ENCODE data around the gene TSSK3. TPM values are rescaled to one million over a fixed set of nuclear protein-coding genes. Genes with fewer than 3 reads are reported as not detected.

TSSK3 gene
- total and polyA plus RNA-seq, 2 experiments from 2014 or later = not detected

GRCh38 chr1:32330558-32331151, 31.7 kb upstream of the TSSK3 start:
- no peak overlapping the region for H3K4me3 ChIP-seq
- no peak overlapping the region for H3K4me2 ChIP-seq
- H3K27ac Mint-ChIP-seq = no peak overlapping the region
- H3K27me3 ChIP-seq (ENCODE audit: insufficient read depth) = no peaks in the 10 kb centered on the region
- DNase-seq (ENCODE audit: low spot score) (no peak), ATAC-seq (no peak)
- peaks cover 35% of the 10 kb centered on the region for H3F3A ChIP-seq (replicated peaks; ENCODE audit: low read depth)
- peaks cover 26% of the 10 kb centered on the region for H3K4me1 ChIP-seq (ENCODE audit: insufficient read depth)
- H3K27ac ChIP-seq (ENCODE audit: low read depth) = no peak overlapping the region
- H3K36me3 Mint-ChIP-seq (ENCODE audit: low read depth) = peaks cover 82% of the 10 kb centered on the region
- H3K79me2 ChIP-seq (replicated peaks; ENCODE audit: insufficient read depth) = peaks cover 18% of the 10 kb centered on the region
- peaks cover 9% of the 10 kb centered on the region for H3K36me3 ChIP-seq (ENCODE audit: insufficient read depth)
- H2AFZ ChIP-seq = no peak overlapping the region
- H3K9me2 ChIP-seq (ENCODE audit: insufficient read depth) = no peaks in the 10 kb centered on the region
- H3K4me1 Mint-ChIP-seq = peaks cover 32% of the 10 kb centered on the region
- H3K27me3 Mint-ChIP-seq (ENCODE audit: insufficient read depth, low read depth, poor library complexity) = peaks cover 36% of the 10 kb centered on the region
- no peak overlapping the region; the same call in 2 of the 3 replicates for H3K4me3 Mint-ChIP-seq
- H4K20me1 ChIP-seq (replicated peaks; ENCODE audit: insufficient read depth) = peaks cover 40% of the 10 kb centered on the region
- TF ChIP-seq CREB1 (CRISPR knock-in tag; IDR thresholded peaks at IDR 0.05; ENCODE audit: low read depth) (no peak), ZNF331 (CRISPR knock-in tag; IDR thresholded peaks at IDR 0.05; ENCODE audit: low read depth) (no peak), ZNF114 (CRISPR knock-in tag; IDR thresholded peaks at IDR 0.05) (no peak), ETS1 (IDR thresholded peaks at IDR 0.05) (no peak), EZH2 (IDR thresholded peaks at IDR 0.05; ENCODE audit: low read depth, unreplicated experiment) (no peak), JUNB (IDR thresholded peaks at IDR 0.05; ENCODE audit: unreplicated experiment) (no peak), REST (IDR thresholded peaks at IDR 0.05; ENCODE audit: unreplicated experiment) (no peak), POLR2AphosphoS5 (IDR thresholded peaks at IDR 0.05; ENCODE audit: low read depth) (no peak), NANOG (IDR thresholded peaks at IDR 0.05; ENCODE audit: borderline replicate concordance) (no peak), STAT1 (IDR thresholded peaks at IDR 0.05; ENCODE audit: unreplicated experiment) (no peak), EZH2phosphoT487 (IDR thresholded peaks at IDR 0.05; ENCODE audit: unreplicated experiment) (no peak)
- TF ChIP-seq, protein P1, sequence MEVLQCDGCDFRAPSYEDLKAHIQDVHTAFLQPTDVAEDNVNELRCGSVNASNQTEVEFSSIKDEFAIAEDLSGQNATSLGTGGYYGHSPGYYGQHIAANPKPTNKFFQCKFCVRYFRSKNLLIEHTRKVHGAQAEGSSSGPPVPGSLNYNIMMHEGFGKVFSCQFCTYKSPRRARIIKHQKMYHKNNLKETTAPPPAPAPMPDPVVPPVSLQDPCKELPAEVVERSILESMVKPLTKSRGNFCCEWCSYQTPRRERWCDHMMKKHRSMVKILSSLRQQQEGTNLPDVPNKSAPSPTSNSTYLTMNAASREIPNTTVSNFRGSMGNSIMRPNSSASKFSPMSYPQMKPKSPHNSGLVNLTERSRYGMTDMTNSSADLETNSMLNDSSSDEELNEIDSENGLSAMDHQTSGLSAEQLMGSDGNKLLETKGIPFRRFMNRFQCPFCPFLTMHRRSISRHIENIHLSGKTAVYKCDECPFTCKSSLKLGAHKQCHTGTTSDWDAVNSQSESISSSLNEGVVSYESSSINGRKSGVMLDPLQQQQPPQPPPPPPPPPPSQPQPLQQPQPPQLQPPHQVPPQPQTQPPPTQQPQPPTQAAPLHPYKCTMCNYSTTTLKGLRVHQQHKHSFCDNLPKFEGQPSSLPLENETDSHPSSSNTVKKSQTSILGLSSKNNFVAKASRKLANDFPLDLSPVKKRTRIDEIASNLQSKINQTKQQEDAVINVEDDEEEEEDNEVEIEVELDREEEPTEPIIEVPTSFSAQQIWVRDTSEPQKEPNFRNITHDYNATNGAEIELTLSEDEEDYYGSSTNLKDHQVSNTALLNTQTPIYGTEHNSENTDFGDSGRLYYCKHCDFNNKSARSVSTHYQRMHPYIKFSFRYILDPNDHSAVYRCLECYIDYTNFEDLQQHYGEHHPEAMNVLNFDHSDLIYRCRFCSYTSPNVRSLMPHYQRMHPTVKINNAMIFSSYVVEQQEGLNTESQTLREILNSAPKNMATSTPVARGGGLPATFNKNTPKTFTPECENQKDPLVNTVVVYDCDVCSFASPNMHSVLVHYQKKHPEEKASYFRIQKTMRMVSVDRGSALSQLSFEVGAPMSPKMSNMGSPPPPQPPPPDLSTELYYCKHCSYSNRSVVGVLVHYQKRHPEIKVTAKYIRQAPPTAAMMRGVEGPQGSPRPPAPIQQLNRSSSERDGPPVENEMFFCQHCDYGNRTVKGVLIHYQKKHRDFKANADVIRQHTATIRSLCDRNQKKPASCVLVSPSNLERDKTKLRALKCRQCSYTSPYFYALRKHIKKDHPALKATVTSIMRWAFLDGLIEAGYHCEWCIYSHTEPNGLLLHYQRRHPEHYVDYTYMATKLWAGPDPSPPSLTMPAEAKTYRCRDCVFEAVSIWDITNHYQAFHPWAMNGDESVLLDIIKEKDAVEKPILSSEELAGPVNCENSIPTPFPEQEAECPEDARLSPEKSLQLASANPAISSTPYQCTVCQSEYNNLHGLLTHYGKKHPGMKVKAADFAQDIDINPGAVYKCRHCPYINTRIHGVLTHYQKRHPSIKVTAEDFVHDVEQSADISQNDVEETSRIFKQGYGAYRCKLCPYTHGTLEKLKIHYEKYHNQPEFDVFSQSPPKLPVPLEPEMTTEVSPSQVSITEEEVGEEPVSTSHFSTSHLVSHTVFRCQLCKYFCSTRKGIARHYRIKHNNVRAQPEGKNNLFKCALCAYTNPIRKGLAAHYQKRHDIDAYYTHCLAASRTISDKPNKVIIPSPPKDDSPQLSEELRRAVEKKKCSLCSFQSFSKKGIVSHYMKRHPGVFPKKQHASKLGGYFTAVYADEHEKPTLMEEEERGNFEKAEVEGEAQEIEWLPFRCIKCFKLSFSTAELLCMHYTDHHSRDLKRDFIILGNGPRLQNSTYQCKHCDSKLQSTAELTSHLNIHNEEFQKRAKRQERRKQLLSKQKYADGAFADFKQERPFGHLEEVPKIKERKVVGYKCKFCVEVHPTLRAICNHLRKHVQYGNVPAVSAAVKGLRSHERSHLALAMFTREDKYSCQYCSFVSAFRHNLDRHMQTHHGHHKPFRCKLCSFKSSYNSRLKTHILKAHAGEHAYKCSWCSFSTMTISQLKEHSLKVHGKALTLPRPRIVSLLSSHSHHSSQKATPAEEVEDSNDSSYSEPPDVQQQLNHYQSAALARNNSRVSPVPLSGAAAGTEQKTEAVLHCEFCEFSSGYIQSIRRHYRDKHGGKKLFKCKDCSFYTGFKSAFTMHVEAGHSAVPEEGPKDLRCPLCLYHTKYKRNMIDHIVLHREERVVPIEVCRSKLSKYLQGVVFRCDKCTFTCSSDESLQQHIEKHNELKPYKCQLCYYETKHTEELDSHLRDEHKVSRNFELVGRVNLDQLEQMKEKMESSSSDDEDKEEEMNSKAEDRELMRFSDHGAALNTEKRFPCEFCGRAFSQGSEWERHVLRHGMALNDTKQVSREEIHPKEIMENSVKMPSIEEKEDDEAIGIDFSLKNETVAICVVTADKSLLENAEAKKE (CRISPR knock-in tag; IDR thresholded peaks at IDR 0.05) = no peak
- TF ChIP-seq, protein P2, sequence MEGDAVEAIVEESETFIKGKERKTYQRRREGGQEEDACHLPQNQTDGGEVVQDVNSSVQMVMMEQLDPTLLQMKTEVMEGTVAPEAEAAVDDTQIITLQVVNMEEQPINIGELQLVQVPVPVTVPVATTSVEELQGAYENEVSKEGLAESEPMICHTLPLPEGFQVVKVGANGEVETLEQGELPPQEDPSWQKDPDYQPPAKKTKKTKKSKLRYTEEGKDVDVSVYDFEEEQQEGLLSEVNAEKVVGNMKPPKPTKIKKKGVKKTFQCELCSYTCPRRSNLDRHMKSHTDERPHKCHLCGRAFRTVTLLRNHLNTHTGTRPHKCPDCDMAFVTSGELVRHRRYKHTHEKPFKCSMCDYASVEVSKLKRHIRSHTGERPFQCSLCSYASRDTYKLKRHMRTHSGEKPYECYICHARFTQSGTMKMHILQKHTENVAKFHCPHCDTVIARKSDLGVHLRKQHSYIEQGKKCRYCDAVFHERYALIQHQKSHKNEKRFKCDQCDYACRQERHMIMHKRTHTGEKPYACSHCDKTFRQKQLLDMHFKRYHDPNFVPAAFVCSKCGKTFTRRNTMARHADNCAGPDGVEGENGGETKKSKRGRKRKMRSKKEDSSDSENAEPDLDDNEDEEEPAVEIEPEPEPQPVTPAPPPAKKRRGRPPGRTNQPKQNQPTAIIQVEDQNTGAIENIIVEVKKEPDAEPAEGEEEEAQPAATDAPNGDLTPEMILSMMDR (conservative IDR thresholded peaks at IDR 0.05; ENCODE audit: low read depth in 2 of 2) = no peak
- H3K9me3 Mint-ChIP-seq = peaks cover 5% of the 10 kb centered on the region; the same call in 2 of the 3 replicates
